IPS-15b (cell line): ENCODE results near the gene MCF2L2.

Experiments
- H3K27me3 ChIP-seq: one replicate; pipeline ENCODE4 v1.6.1; 2013; ENCODE audit warnings: low read length; ENCODE audit not compliant: control insufficient read depth, insufficient read depth
- H3K36me3 ChIP-seq: one replicate; pipeline ENCODE4 v1.6.1; 2013; ENCODE audit warnings: low read length; ENCODE audit not compliant: control insufficient read depth, insufficient read depth
- H3K4me1 ChIP-seq: one replicate; pipeline ENCODE4 v1.6.1; 2013; ENCODE audit warnings: mild to moderate bottlenecking, low read length; ENCODE audit not compliant: control insufficient read depth, insufficient read depth
- H3K4me3 ChIP-seq: one replicate; pipeline ENCODE4 v1.5.1; 2013; ENCODE audit warnings: low read depth, low read length
- H3K9ac ChIP-seq: one replicate; pipeline ENCODE4 v1.6.1; 2013; ENCODE audit warnings: low read depth, mild to moderate bottlenecking, low read length
- H3K9me3 ChIP-seq: one replicate; pipeline ENCODE4 v1.6.1; 2013; ENCODE audit warnings: mild to moderate bottlenecking, low read length; ENCODE audit not compliant: control insufficient read depth, insufficient read depth

MCF2L2 gene

GRCh38 chr3:183460081-183461055 lies 31.9 kb upstream of the MCF2L2 start:
- Histone ChIP-seq H3K27me3 (no peaks in the 10 kb centered on the region), H3K4me1 (no peaks in the 10 kb centered on the region), H3K36me3 (no peaks in the 10 kb centered on the region), H3K9me3 (no peaks in the 10 kb centered on the region), H3K9ac (no peak overlapping the region), H3K4me3 (no peak overlapping the region)

GRCh38 chr3:183455089-183455488 lies 26.7 kb upstream of the MCF2L2 start:
- H3K9ac ChIP-seq, result no peak overlapping the region
- H3K4me1 ChIP-seq, result no peaks in the 10 kb centered on the region
- no peaks in the 10 kb centered on the region for H3K9me3 ChIP-seq
- no peaks in the 10 kb centered on the region for H3K36me3 ChIP-seq
- no peaks in the 10 kb centered on the region for H3K27me3 ChIP-seq
- H3K4me3 ChIP-seq, result no peak overlapping the region

GRCh38 chr3:183454064-183454463 lies 25.6 kb upstream of the MCF2L2 start:
- Histone ChIP-seq H3K9me3 (no peaks in the 10 kb centered on the region), H3K36me3 (no peaks in the 10 kb centered on the region), H3K4me3 (no peak overlapping the region), H3K27me3 (no peaks in the 10 kb centered on the region), H3K9ac (no peak overlapping the region), H3K4me1 (no peaks in the 10 kb centered on the region)

GRCh38 chr3:183449791-183450190 lies 21.4 kb upstream of the MCF2L2 start:
- Histone ChIP-seq H3K36me3 (no peaks in the 10 kb centered on the region), H3K9ac (no peak overlapping the region), H3K4me3 (no peak overlapping the region), H3K9me3 (no peaks in the 10 kb centered on the region), H3K4me1 (no peaks in the 10 kb centered on the region), H3K27me3 (no peaks in the 10 kb centered on the region)

- H3K36me3 ChIP-seq, result no peaks in the 10 kb centered on the region
- H3K9me3 ChIP-seq, result no peaks in the 10 kb centered on the region
- no peak overlapping the region for H3K4me3 ChIP-seq
- no peaks in the 10 kb centered on the region for H3K27me3 ChIP-seq
- no peaks in the 10 kb centered on the region for H3K4me1 ChIP-seq
- H3K9ac ChIP-seq, result no peak overlapping the region
Measured at GRCh38 chr3:183449391-183449790, 21.0 kb upstream of the MCF2L2 start.

GRCh38 chr3:183448369-183449128 lies 20.1 kb upstream of the MCF2L2 start:
- Histone ChIP-seq H3K36me3 (no peaks in the 10 kb centered on the region), H3K9ac (no peak overlapping the region), H3K9me3 (peaks cover 3% of the 10 kb centered on the region), H3K4me3 (peak overlapping the region; percentile 95), H3K4me1 (no peaks in the 10 kb centered on the region), H3K27me3 (no peaks in the 10 kb centered on the region)

- H3K4me1 ChIP-seq, result no peaks in the 10 kb centered on the region
- peak overlapping the region; percentile 73 for H3K9ac ChIP-seq
- H3K4me3 ChIP-seq, result peak overlapping the region; percentile 95
- H3K27me3 ChIP-seq, result no peaks in the 10 kb centered on the region
- no peaks in the 10 kb centered on the region for H3K36me3 ChIP-seq
- peaks cover 7% of the 10 kb centered on the region for H3K9me3 ChIP-seq
Measured at GRCh38 chr3:183447206-183448001, 19.0 kb upstream of the MCF2L2 start.

GRCh38 chr3:183446838-183447205 lies 18.4 kb upstream of the MCF2L2 start:
- Histone ChIP-seq H3K27me3 (no peaks in the 10 kb centered on the region), H3K9me3 (peaks cover 7% of the 10 kb centered on the region), H3K36me3 (no peaks in the 10 kb centered on the region), H3K4me1 (no peaks in the 10 kb centered on the region), H3K9ac (peak overlapping the region; percentile 50), H3K4me3 (peak overlapping the region; percentile 95)

- Histone ChIP-seq H3K4me1 (no peaks in the 10 kb centered on the region), H3K9me3 (peaks cover 7% of the 10 kb centered on the region), H3K27me3 (no peaks in the 10 kb centered on the region), H3K4me3 (no peak overlapping the region), H3K36me3 (no peaks in the 10 kb centered on the region), H3K9ac (no peak overlapping the region)
Measured at GRCh38 chr3:183444748-183445147, 16.3 kb upstream of the MCF2L2 start.

- H3K4me3 ChIP-seq, result no peak overlapping the region
- no peak overlapping the region for H3K9ac ChIP-seq
- peaks cover 7% of the 10 kb centered on the region for H3K9me3 ChIP-seq
Measured at GRCh38 chr3:183443395-183444385, 15.3 kb upstream of the MCF2L2 start.

More at GRCh38 chr3:183443395-183444385, 15.3 kb upstream of the MCF2L2 start:
- Histone ChIP-seq H3K36me3 (no peaks in the 10 kb centered on the region), H3K27me3 (no peaks in the 10 kb centered on the region), H3K4me1 (no peaks in the 10 kb centered on the region)
